H7 (cell line): ENCODE data around the gene LINC00305. TPM values are rescaled to one million over a fixed set of nuclear protein-coding genes. Genes with fewer than 3 reads are reported as not detected.

ENCODE experiments used
- DNase-seq: peaks from one replicate; pipeline ENCODE4 v3.0.0; 2012
- H3K27me3 ChIP-seq: 2 replicates; pipeline ENCODE4 v1.6.0; 2011; ENCODE audit warnings: mild to moderate bottlenecking, low read length; ENCODE audit not compliant: control insufficient read depth, insufficient read depth
- H3K36me3 ChIP-seq: replicated peaks from 2 replicates; pipeline ENCODE4 v1.5.1; 2011; ENCODE audit warnings: low read length; ENCODE audit not compliant: control insufficient read depth, insufficient read depth
- H3K4me3 ChIP-seq: 2 replicates; pipeline ENCODE4 v1.5.1; 2011; ENCODE audit warnings: low read depth, mild to moderate bottlenecking, control low read depth, low read length, moderate library complexity; ENCODE audit not compliant: insufficient read depth
- total RNA-seq: library from RNA; depleted of rRNA; stranded (reverse); fragments of >200 nt; shearing (Covaris generic); gene quantifications from 2 replicates; pipeline ENCODE4 v1.2.3, GENCODE V29; 2014

Gene LINC00305
- total RNA-seq, 1 experiment from 2014 or later, result not detected

DNA sequence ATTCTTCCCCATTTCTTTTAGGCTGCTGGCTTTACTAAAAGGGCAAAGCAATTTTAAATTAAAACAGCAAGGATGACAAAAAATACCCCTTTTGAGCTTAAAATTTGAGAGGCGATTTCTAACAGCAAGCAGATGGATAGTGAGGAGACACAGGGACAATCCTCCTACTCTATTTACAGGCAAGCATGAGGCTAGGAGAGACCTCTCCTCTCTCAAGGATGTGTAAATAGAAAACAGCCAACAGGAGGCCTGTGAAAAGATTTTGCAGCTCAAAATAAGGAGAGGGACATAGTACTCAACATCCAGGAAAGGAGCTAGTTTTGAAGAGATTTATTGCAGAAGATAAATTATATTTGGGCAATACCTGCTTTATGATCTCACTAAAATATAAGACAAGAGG is 53.8 kb downstream of the LINC00305 start:
- no peaks in the 10 kb centered on the region for H3K36me3 ChIP-seq
- H3K27me3 ChIP-seq, result no peaks in the 10 kb centered on the region
- DNase-seq, result no peak
- no peak overlapping the region for H3K4me3 ChIP-seq

DNA sequence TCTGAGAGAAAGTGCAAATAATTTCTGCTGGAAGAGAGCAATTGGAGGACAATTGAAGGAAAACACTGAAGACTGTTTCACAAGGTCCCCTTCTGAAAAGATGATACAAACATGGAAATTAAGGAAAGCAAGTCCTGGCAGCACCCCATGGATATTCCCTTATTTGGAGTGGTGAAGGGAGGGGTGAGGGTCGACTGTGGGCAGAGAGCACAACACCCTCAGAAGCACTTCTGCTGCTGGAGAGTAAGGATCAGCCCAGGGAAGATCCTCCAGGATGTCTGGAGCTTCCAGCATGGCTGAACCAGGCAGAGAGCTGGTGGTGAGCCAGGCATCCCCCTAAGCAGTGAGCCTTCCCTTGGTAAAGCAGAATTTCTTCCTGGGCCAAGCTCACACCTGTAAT is 54.7 kb downstream of the LINC00305 start:
- DNase-seq, result no peak
- H3K27me3 ChIP-seq, result no peaks in the 10 kb centered on the region
- H3K36me3 ChIP-seq, result no peaks in the 10 kb centered on the region
- H3K4me3 ChIP-seq, result no peak overlapping the region

- Histone ChIP-seq H3K4me3 (no peak overlapping the region), H3K36me3 (no peaks in the 10 kb centered on the region), H3K27me3 (no peaks in the 10 kb centered on the region)
- DNase-seq, result no peak
These were observed 57.4 kb downstream of the LINC00305 start for GRCh38 chr18:64091526-64091925.

- Histone ChIP-seq H3K36me3 (no peaks in the 10 kb centered on the region), H3K27me3 (no peaks in the 10 kb centered on the region), H3K4me3 (no peak overlapping the region)
- no peak for DNase-seq
These were observed 58.0 kb downstream of the LINC00305 start for GRCh38 chr18:64090876-64091275.

DNA sequence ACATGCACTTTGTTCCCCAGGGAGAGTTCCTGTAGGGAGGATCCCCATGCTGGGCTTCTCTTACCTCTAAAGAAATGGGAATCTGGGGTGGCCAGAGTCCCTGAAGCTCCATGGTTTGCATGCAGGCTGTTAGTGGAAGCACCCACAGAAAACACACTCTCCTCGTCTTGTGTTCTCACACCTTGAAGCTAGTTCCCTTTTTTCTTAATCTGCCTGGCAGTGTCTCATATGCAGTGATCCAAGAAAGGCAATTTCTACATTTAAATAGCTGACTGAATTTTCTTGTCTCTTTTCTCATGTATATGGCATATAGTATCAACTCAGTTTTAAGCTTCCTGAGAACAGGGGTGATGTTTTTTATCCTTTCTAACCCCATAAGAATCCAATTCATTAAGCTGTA is 65.0 kb downstream of the LINC00305 start:
- DNase-seq, result no peak
- H3K27me3 ChIP-seq, result no peaks in the 10 kb centered on the region
- no peak overlapping the region for H3K4me3 ChIP-seq
- H3K36me3 ChIP-seq, result no peaks in the 10 kb centered on the region

DNA sequence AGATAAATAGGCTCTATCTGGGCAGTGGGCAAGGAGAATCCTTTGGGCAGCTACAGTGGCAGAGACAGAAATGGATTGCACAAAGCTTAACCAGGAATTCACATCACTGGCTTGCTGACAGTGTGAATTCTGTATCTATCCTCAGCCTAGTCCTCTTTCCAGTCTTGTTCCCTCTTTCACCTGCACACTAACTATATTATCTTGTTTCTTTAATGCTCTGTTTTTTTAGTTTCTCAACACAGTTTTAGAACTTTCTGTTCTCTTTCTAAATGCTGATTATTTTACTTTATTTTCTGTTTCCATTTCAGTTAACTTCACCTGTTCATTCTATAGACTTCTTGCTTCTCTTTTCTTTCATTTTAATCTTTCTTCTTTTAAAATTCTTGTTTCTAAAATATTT is 66.4 kb downstream of the LINC00305 start:
- no peaks in the 10 kb centered on the region for H3K27me3 ChIP-seq
- H3K4me3 ChIP-seq, result no peak overlapping the region
- H3K36me3 ChIP-seq, result no peaks in the 10 kb centered on the region
- no peak for DNase-seq

GRCh38 chr18:64082054-64082453 is 66.8 kb downstream of the LINC00305 start:
- H3K27me3 ChIP-seq, result no peaks in the 10 kb centered on the region
- H3K4me3 ChIP-seq, result no peak overlapping the region
- no peaks in the 10 kb centered on the region for H3K36me3 ChIP-seq
- DNase-seq, result no peak

DNA sequence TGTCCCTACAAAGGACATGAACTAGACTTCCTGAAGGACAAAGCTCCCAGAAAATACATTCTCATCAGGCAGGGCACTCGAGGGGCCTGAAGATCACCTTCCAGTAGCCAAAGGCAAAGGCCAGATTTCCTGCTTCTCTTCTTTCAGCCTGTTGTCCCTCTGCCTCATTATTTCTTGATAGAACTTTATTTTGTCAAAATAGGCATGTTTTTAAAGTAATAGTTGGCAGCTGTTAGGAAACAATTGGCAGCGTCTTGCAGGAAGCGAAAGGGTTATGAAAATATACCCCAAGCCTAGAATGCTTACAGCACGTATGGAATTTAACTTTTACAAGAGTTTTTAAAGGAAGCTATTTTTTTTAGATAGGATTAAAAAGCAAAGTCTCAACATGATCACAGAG is 74.9 kb downstream of the LINC00305 start:
- Histone ChIP-seq H3K36me3 (no peaks in the 10 kb centered on the region), H3K4me3 (no peak overlapping the region)
- no peak for DNase-seq

GRCh38 chr18:64055019-64055418 is 93.9 kb downstream of the LINC00305 start:
- H3K4me3 ChIP-seq, result no peak overlapping the region
- H3K36me3 ChIP-seq, result no peaks in the 10 kb centered on the region
- peak; percentile 13 for DNase-seq
- peaks cover 9% of the 10 kb centered on the region; the same call in 1 of the 2 replicates for H3K27me3 ChIP-seq

More for the DNA sequence above, 74.9 kb downstream of the LINC00305 start:
- H3K27me3 ChIP-seq, result no peaks in the 10 kb centered on the region

DNA sequence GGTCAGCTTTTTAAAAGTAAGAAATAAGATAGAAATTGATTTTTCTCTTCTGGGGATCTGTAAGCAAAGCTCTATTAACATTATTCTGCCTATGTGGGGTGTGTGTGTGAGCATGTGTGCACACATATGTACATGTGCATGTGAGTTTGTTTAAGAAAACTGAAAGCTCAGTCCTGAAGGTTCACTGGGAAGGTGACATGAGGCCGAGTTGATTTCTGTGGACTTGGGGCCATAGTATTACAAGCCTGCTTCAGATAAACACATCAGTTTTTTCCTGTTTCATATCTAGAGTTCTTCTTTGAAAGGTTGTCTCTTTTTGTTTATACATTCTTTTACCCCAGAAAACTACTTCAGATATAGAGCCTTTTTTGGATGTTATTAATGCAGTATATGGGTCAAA is 95.6 kb downstream of the LINC00305 start:
- no peaks in the 10 kb centered on the region for H3K36me3 ChIP-seq
- DNase-seq, result no peak
- peaks cover 9% of the 10 kb centered on the region; the same call in 1 of the 2 replicates for H3K27me3 ChIP-seq
- no peak overlapping the region for H3K4me3 ChIP-seq

- no peak for DNase-seq
- Histone ChIP-seq H3K27me3 (peaks cover 9% of the 10 kb centered on the region; the same call in 1 of the 2 replicates), H3K4me3 (no peak overlapping the region), H3K36me3 (no peaks in the 10 kb centered on the region)
These were observed 96.1 kb downstream of the LINC00305 start for GRCh38 chr18:64052772-64053171.

DNA sequence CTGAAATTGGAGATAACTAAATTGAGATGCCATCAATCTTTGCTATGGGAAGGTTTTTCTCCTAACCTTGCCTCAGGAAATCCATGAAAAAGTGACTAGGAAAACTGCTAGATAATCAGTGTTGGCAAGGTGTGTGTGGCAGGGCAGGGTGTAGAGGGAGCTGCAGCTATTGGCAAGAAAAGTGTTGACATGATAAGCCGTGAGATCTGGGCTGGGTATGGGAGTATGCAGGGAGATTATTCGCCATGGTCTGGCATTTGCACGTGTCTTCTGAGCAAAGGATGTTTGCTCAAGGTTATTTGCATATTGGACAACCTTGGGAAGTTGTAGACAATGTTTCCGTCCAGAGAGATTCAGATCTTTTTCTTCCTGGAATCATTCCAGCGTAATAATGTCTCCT is 104.3 kb downstream of the LINC00305 start:
- H3K4me3 ChIP-seq, result no peak overlapping the region
- no peak for DNase-seq
- H3K27me3 ChIP-seq, result no peaks in the 10 kb centered on the region
- H3K36me3 ChIP-seq, result no peaks in the 10 kb centered on the region

GRCh38 chr18:64042728-64043358 is 106.0 kb downstream of the LINC00305 start:
- Histone ChIP-seq H3K27me3 (no peaks in the 10 kb centered on the region), H3K4me3 (no peak overlapping the region), H3K36me3 (no peaks in the 10 kb centered on the region)
- no peak for DNase-seq

DNA sequence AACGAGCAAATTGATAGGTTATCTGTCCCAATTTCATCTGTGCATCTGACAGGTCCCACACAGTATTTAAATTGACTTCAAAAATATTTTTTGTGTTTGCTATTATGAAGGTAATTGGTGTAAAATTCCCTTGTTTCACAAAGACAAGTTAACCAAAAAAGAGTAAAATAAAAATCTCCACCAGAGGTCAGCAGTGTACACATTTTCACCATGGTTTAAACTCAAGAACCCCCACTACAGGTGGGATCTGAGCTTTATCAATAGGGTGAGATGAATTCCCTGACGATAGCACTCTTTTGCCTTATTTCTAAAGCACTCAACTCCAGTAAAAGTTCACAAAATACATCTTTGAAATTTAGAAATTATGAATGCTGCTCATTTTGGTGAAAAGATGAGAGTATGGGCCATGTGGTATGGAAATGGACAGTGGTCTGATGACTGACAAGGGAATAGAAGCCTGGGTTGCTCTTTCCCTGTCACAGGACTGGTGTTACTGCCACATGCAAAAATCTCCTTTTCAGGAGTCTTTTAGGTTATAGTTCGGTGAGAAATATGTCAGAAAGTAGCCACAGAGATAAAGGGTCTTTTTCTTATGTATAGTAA is 111.0 kb downstream of the LINC00305 start:
- Histone ChIP-seq H3K4me3 (no peak overlapping the region), H3K27me3 (no peaks in the 10 kb centered on the region), H3K36me3 (no peaks in the 10 kb centered on the region)
- DNase-seq, result peak; percentile 71

GRCh38 chr18:64032312-64032711 is 116.6 kb downstream of the LINC00305 start:
- Histone ChIP-seq H3K4me3 (no peak overlapping the region), H3K27me3 (0 out of 2 replicates have a peak, but pooled peaks cover 2% of the 10 kb centered on the region), H3K36me3 (no peaks in the 10 kb centered on the region)
- no peak for DNase-seq
